Upper lobe of left lung (tissue), 4 donors: Measurements from ENCODE around the gene PTPRC.

Experiments
- EP300 ChIP-seq, 4 donors: sonication (generic); formaldehyde crosslinking; IDR thresholded peaks; one replicate each; pipeline ENCODE4 v1.5.1; 2017; ENCODE audit warnings: antibody characterized with exemption in 4 of 4, control low read depth in 2 of 4
- POLR2A ChIP-seq, 4 donors: fragments of 450-650 bp; IDR thresholded peaks; one replicate each; pipeline ENCODE4 v1.5.1; 2016 to 2017; ENCODE audit warnings: antibody characterized with exemption in 4 of 4, mild to moderate bottlenecking in 2 of 4
- POLR2AphosphoS5 ChIP-seq, 2 donors: sonication (generic); formaldehyde crosslinking; IDR thresholded peaks; one replicate each; pipeline ENCODE4 v1.5.1; 2017; ENCODE audit warnings: antibody characterized with exemption in 2 of 2
- TF ChIP-seq, protein P1 (sequence below), 6 experiments: fragments of 450-650 bp in 4 of 6; fragments of 200-600 bp in 2 of 6; sonication (generic) in 2 of 6; IDR thresholded peaks; one replicate each; pipeline ENCODE4 v1.5.1; 2016 to 2019; ENCODE audit warnings: antibody characterized with exemption in 6 of 6

DNA sequence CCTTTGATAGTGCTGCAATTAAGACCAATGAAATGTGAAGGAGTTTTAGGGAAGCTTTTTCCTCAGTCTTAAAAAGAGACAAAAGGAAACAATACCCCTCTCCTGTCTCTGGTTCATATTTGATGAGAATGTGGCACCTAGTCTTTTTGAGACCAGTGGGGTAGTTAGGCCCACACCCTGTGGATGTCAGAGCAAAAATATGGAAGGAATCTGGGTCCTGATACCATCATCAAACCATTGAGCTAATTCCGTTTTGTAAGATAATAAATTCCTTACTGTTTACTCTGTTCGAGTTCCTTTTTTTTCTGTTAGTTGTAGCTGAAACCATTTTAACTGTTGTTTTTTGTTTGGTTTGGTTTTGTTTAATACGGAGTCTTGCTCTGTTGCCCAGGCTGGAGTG is 33.3 kb downstream of the PTPRC start:
- TF ChIP-seq EP300 (IDR thresholded peaks at IDR 0.05), result no peak
- TF ChIP-seq, protein P1, sequence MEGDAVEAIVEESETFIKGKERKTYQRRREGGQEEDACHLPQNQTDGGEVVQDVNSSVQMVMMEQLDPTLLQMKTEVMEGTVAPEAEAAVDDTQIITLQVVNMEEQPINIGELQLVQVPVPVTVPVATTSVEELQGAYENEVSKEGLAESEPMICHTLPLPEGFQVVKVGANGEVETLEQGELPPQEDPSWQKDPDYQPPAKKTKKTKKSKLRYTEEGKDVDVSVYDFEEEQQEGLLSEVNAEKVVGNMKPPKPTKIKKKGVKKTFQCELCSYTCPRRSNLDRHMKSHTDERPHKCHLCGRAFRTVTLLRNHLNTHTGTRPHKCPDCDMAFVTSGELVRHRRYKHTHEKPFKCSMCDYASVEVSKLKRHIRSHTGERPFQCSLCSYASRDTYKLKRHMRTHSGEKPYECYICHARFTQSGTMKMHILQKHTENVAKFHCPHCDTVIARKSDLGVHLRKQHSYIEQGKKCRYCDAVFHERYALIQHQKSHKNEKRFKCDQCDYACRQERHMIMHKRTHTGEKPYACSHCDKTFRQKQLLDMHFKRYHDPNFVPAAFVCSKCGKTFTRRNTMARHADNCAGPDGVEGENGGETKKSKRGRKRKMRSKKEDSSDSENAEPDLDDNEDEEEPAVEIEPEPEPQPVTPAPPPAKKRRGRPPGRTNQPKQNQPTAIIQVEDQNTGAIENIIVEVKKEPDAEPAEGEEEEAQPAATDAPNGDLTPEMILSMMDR (IDR thresholded peaks at IDR 0.05), result no peak
- no peak for TF ChIP-seq POLR2A (IDR thresholded peaks at IDR 0.05)
- TF ChIP-seq POLR2AphosphoS5 (IDR thresholded peaks at IDR 0.05), result no peak
